ENCODE data around the gene CTNNAL1.

DNA sequence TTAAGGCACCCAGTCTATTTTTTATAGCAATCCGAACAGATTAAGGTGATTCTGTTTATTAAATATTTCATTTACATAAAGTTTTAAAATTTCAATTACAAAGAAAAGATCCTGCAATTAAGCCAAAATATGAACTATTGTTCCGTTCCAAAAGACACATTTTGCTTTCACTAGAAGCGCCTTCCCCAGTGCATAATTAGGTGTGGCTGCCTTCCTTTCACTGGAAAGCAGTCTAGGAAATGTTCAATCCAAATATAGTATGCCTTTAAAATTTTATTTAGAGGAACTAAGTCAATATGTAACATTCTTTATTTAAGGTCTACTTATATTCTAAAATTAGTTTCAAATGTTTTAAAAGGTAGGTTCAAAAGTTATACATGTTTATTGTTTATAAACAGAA is 7.6 kb downstream of the CTNNAL1 start:
- TF ChIP-seq POLR2A (IDR thresholded peaks at IDR 0.05), result no peak
- TF ChIP-seq, protein P1, sequence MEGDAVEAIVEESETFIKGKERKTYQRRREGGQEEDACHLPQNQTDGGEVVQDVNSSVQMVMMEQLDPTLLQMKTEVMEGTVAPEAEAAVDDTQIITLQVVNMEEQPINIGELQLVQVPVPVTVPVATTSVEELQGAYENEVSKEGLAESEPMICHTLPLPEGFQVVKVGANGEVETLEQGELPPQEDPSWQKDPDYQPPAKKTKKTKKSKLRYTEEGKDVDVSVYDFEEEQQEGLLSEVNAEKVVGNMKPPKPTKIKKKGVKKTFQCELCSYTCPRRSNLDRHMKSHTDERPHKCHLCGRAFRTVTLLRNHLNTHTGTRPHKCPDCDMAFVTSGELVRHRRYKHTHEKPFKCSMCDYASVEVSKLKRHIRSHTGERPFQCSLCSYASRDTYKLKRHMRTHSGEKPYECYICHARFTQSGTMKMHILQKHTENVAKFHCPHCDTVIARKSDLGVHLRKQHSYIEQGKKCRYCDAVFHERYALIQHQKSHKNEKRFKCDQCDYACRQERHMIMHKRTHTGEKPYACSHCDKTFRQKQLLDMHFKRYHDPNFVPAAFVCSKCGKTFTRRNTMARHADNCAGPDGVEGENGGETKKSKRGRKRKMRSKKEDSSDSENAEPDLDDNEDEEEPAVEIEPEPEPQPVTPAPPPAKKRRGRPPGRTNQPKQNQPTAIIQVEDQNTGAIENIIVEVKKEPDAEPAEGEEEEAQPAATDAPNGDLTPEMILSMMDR (IDR thresholded peaks at IDR 0.05), result no peak

All from testis (tissue), 2 donors.